H1 (cell line): ENCODE results near the gene FOXL3. TPM values are rescaled to one million over a fixed set of nuclear protein-coding genes. Genes with fewer than 3 reads are reported as not detected.

ENCODE experiments used
- CHD7 ChIP-seq: fragments of 300-600 bp; sonication (generic); IDR thresholded peaks from 2 replicates; pipeline ENCODE4 v1.7.1; 2012; ENCODE audit warnings: low read length, moderate library complexity, mild to moderate bottlenecking, inconsistent platforms; ENCODE audit not compliant: insufficient replicate concordance
- HDAC6 ChIP-seq: IDR thresholded peaks from one replicate; pipeline ENCODE4 v1.7.1; 2012; ENCODE audit warnings: low read depth, mild to moderate bottlenecking, inconsistent platforms, low read length, moderate library complexity
- polyA plus RNA-seq, 7 experiments: library from polyadenylated mRNA; depleted of rRNA in 3 of 7; stranded (reverse) in 5 of 7; unstranded in 2 of 7; fragments of >200 nt in 5 of 7; fragments of 200-250 nt in 2 of 7; gene quantifications; 1 replicate in 5 of 7; 2 replicates in 1 of 7; 4 replicates in 1 of 7; pipeline versions ENCODE4 v1.2.1 to v1.2.3, GENCODE V29; 2011 to 2013; ENCODE audit warnings: missing spikeins in 2 of 7, mixed read lengths in 2 of 7
- total RNA-seq: library from RNA; stranded (reverse); fragmentation: NEBNext Ultra II Directional; extraction: Animal tissue kit (Norgen Biotek cat#: 25700); gene quantifications from 2 replicates; pipeline ENCODE4 v1.2.1, GENCODE V29; 2021

The FOXL3 gene
- total and polyA plus RNA-seq, 2 of the 8 experiments (the other 6 are each of a cell fraction or from before 2014, with no cell fraction given): not detected

- TF ChIP-seq CHD7: no peak
- no peak for TF ChIP-seq HDAC6
Observed at GRCh38 chr7:295155-296154, 5.5 kb downstream of the FOXL3 start (continued).
